ENCODE measurements around the gene ITPR1.
A peak's percentile ranks its signal among the peaks of the same experiment; 100 is the strongest.

The ITPR1 gene

DNA sequence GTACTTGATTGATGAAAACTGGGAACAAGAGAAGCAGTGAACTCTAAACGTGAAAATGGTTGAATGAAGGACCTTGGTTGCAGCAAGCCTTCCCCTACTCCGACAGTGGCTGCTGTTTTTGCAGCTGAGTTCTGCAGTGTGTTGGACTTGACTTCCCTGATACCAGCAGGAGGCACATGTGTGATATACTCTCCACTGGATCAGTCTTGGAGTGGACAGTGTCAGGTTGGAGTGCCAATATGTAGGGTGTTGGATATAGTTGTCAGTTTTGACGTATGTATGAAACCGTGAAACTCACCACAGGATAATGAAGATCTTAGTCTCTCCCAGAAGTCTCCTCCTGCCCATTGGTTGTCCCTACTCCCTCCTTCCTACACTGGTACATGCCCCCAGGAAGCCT, 106.5 kb downstream of the ITPR1 start:
- no peak for DNase-seq

DNA sequence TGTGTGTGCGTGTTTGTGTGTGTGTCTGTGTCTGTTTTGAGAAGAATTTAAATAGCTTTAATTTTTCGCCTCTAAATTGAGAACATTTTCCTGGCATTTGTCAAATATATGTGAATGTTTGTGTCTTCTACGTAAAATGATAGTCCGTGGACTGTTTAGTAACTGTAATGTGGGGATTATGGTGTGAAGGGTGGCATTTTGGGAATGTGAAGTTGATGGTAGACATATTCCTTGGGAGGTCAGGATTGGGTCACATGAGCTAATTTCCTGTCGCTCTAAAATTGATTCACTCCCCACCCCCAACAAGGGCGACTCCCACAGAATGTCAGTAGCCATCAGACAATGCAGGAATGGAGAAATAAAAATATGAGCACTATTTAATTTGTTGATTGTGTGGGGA, 107.3 kb downstream of the ITPR1 start:
- DNase-seq: no peak

GRCh38 chr3:4601892-4602291, 108.7 kb downstream of the ITPR1 start:
- DNase-seq: peak; percentile 28

DNA sequence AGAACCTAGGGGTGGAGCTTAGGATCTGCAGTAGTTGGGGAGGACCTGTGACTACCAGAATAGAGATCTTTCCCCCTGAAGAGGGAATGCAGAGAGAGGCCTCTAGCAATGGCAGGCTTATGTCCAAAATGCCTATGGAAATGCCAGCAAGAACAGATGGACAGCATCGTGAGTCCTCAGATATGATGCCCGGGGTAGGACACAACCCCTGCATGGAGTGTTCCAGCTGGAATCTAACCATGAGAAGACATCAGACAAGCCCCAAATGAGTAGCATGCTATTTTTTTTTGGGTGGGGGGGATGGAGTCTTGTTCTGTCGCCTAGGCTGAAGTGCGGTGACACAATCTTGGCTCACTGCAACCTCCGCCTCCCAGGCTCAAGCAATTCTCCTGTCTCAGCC, 111.5 kb downstream of the ITPR1 start:
- DNase-seq: no peak

DNA sequence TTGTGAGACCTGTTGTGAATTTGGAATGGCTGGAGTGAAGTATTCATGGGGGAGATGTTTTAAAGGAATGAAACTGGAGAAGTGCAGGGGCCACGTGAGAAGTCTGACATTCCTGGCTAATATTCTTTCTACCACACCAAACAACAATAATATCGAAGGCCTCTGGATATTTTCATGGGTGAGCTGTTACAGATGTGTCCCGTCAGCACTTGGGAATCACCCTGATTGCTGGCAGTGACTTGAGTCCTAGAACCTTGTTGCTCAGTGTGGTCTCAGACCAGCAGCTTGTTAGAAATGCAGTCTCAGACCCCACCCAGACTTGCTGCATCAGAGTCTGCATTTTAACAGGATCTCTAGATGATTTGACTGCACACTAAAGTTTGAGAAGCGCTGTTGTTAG, 113.8 kb downstream of the ITPR1 start:
- no peak for DNase-seq

DNA sequence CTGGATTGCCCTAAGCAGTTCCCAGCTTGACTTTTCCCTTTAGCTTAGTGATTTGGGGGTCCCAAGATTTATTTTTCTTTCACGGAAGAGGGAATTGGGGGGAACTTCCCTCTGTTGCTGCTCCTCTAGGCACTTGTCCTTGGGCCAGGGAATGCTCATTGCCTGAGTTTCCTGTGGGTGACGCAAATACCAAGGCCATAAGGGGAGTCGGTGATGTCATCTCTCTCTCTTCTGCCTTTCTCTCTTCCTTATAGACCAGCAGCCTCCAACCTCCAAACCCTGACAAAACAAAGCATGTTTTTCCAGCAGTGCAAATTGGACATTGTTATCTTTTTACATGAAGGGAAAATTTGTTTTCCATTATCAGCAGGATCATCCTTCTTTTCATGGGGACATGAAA, 120.2 kb downstream of the ITPR1 start:
- DNase-seq: no peak

DNA sequence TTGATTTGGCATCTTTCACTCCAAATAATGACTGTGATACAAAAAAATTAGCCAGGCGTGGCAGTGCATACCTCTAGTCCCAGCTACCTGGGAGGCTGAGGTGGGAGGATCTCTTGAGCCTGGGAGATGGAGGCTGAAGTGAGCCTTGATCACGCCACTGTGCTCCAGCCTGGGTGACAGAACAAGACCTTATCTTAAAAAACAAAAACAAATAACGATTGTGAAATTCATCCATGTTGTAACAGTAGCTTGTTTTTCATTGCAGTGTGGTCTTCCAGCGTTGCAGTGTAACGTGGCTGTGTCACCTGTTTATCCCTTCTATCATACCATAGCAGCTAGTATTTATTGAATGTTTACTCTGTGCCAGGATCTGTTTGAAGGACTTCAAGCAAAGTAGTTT, 120.9 kb downstream of the ITPR1 start:
- no peak for DNase-seq

- DNase-seq: no peak
These were observed 121.8 kb downstream of the ITPR1 start for GRCh38 chr3:4614927-4615326.

DNA sequence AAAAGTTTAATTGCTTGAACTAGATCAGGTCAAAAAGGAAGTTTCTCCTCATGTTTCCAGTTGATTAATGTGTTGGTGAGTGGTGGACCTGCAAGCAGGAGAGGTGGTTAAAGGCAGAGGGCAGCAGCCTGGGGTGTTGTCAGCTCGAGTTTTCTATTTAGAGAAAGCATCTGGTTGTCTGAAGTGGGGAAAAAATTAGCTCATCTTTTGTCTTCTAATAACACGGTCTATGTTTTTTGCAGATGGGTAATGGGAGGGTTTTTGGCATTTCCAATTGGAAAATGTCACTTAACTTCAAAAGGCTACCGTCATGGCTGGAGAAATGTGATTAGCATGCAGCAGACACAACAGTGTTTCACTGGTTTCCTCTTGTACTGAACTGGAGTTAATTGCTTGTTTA, 122.6 kb downstream of the ITPR1 start:
- no peak for DNase-seq

GRCh38 chr3:4623421-4623999, 130.4 kb downstream of the ITPR1 start:
- DNase-seq: no peak

GRCh38 chr3:4627651-4628375, 134.7 kb downstream of the ITPR1 start:
- DNase-seq: no peak

DNA sequence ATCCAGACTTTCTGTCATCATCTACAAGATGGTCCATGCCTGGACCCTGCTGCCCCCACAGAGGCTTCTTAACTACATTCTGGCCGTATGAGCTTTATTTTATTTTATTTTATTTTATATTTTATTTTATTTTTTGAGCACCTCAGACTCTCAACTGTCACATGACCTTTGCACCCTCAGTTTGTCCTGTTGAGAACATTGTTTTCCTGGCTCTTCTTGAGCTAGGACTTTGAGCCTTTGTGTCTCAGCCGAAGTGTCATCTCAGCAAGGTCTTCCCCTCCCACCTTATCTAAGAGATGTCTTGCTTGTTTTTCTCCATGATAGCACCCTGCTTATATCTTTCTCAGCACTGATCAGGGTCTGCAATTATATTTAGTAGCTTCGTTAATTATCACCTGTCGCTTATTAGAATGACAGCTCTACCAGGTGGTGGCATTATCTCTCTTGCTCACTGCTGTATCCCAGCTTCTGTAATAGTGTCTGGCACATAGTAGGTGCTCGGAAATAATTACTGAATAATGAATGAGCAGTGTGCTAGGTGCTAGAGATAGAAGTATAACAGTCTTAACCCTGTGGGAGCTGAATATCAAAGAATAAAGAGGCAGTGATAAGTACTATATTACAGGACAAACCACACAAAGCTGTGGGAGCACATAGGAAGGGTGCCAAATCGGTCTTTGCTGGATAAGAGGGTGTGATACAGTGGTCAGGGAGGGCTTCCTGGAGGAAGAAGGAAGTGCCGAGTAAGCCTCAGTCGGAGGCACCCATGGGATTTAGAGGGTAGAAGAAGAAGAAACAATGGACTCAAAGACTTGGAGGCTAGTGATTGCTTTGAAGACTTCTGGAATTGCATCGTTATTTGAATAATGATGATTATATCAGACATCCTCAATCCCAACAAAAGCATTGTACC, 136.2 kb downstream of the ITPR1 start:
- DNase-seq: no peak

DNA sequence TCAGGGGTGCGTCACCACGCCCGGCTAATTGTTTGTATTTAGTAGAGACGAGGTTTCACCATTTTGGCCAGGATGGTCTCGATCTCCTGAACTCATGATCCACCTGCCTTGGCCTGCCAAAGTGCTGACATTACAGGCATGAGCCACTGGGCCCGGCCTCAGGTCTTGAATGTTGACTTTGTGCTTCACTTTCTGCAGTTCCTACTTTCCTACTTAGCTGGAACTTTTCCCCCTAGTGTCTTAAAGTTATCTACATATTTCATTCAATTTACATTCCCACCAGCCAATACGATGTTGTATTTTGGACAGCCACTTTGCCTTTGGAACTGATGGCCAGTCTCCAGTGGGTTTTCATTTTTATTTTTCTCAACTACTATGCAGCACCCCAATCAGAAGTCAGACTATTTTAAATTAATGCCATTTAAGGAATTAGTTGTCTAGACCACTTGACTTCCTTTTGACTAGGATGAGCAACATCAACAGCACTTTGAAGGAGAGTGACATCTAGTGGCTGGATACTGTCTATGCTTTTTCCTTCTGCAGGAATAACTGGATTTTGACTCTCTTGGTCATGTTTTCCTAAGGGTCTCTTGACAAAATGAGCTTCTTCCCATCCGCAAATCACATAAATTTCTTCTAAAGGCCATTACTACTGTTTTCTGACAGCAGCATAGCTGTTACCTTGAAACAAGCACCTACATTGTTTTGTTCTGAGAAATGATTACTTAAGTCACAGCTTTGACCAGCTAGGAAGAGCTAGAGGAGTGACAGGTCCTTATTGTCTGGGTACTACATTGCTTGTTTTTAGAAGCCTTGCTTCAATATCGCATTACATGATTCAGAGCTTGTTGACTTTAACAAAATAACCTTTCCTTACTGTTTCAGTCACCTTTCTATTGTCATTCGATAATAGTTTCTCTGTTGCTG, 140.2 kb downstream of the ITPR1 start:
- DNase-seq: peak; percentile 44

DNA sequence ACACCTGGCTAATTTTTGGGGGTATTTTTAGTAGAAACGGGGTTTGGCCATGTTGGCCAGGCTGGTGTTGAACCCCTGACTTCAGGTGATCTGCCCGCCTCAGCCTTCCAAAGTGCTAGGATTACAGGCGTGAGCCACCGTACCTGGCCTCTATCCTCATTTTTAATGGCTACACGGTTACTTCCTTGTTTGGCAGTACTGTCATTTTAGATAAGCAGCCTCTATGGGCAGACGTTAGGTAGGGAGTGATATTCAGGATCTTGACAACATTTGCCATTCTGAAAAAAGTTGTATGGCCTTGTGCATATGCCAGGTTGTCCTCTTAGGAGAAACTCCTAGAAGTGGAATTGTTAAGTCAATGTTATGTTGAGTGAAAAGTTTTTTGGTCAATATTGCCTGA, 141.7 kb downstream of the ITPR1 start:
- no peak for DNase-seq

GRCh38 chr3:4637265-4637664, 144.1 kb downstream of the ITPR1 start:
- DNase-seq: no peak

GRCh38 chr3:4641863-4642563, 148.9 kb downstream of the ITPR1 start:
- DNase-seq: no peak

- no peak for DNase-seq
These were observed 149.5 kb downstream of the ITPR1 start for GRCh38 chr3:4642611-4643010.

GRCh38 chr3:4643904-4644547, 150.9 kb downstream of the ITPR1 start:
- DNase-seq: no peak

DNA sequence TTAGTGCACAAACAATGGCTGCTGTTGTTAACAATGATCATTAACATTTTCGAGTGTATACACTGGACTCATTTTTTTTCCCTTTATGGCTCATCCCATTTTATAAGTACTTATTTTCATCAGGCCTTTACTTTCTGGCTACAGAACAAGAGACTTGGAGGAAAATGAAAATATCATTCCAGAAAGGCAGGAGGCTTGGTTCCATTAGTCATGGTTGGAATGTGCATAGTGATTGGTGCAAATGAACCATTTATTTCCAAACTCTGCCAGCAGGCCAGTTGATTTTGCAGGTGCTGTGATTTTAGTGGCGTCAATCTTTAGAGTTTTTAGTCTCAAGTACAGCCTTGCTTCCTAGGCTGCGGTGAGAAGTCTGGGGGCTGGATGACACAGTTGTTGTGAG, 151.8 kb downstream of the ITPR1 start:
- no peak for DNase-seq

- no peak for DNase-seq
These were observed 152.3 kb downstream of the ITPR1 start for GRCh38 chr3:4645468-4645867.

DNA sequence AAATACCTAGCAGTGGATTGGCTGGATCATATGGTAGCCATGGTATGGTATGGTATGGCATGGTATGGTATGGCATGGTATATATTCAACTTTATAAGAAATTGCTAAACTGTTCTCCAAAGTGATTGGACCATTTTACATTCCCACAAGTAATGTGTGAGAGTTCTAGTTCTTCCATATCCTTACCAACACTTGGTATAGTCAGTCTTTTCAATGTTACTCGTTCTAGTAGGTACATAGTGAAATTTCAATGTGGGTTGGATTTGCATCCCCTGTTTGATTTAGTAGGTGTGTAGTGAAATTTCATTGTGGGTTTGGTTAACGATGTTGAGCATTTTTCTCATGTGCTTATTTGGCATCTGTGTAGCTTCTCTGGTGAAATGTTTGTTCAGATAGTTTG, 154.3 kb downstream of the ITPR1 start:
- no peak for DNase-seq
